Breast epithelium (tissue), 4 donors: ENCODE data around the gene LBP. TPM values are rescaled to one million over a fixed set of nuclear protein-coding genes. Genes with fewer than 3 reads are reported as not detected.

Source experiments
- DNase-seq, 2 donors: peaks; one replicate each; pipeline ENCODE4 v3.0.0-alpha.2; 2019; ENCODE audit warnings: low spot score in 2 of 2
- H3K27ac ChIP-seq, 2 donors: fragments of 200-600 bp; sonication (generic) in 1 of 2; one replicate each; pipeline ENCODE4 v1.5.1; 2016 to 2019; ENCODE audit warnings: mild to moderate bottlenecking in 1 of 2
- H3K27me3 ChIP-seq, 2 donors: fragments of 200-600 bp; sonication (generic) in 1 of 2; one replicate each; pipeline versions ENCODE4 v1.5.1 to v1.6.0; 2017 to 2019; ENCODE audit warnings: control low read depth in 1 of 2, mild to moderate bottlenecking in 1 of 2
- H3K36me3 ChIP-seq: fragments of 200-600 bp; one replicate; pipeline ENCODE4 v1.5.1; 2019
- H3K4me1 ChIP-seq, 2 donors: fragments of 200-600 bp; sonication (generic); one replicate each; pipeline ENCODE4 v1.5.1; 2016 to 2019; ENCODE audit warnings: control low read depth in 1 of 2
- H3K4me3 ChIP-seq, 3 donors: fragments of 200-600 bp; sonication (generic); 1 replicate in 2 of 3; 2 replicates in 1 of 3; pipeline ENCODE4 v1.5.1; 2016 to 2019; ENCODE audit warnings: mild to moderate bottlenecking in 3 of 3, moderate library complexity in 2 of 3
- H3K9me3 ChIP-seq, 2 donors: fragments of 200-600 bp; sonication (generic) in 1 of 2; one replicate each; pipeline ENCODE4 v1.5.1; 2016 to 2019; ENCODE audit warnings: control low read depth in 1 of 2
- POLR2A ChIP-seq: fragments of 450-650 bp; IDR thresholded peaks from one replicate; pipeline ENCODE4 v1.6.1; 2016; ENCODE audit warnings: antibody characterized with exemption, mild to moderate bottlenecking, moderate library complexity
- POLR2AphosphoS5 ChIP-seq, 3 donors: sonication (generic); formaldehyde crosslinking; IDR thresholded peaks; one replicate each; pipeline ENCODE4 v1.6.1; 2017; ENCODE audit warnings: antibody characterized with exemption in 3 of 3
- intact Hi-C: fragments of 100-400 bp; cut with DNase I; formaldehyde crosslinking; loops from one replicate; pipeline ENCODE4 v1.15.1; 2023; ENCODE audit warnings: low total_unique reads
- total RNA-seq, 3 donors: library from RNA; depleted of rRNA; stranded (reverse); fragments of >200 nt; gene quantifications; one replicate each; pipeline ENCODE4 v1.1.0, GENCODE V29; 2016
- TF ChIP-seq, protein P1 (sequence below), 3 donors: fragments of 450-650 bp; IDR thresholded peaks; one replicate each; pipeline ENCODE4 v1.5.1; 2016 to 2017; ENCODE audit warnings: antibody characterized with exemption in 3 of 3, mild to moderate bottlenecking in 3 of 3, moderate library complexity in 3 of 3

LBP gene
- total RNA-seq, 3 donors from 2014 or later = 0.73 to 15.0 (median 3.9) TPM

DNA sequence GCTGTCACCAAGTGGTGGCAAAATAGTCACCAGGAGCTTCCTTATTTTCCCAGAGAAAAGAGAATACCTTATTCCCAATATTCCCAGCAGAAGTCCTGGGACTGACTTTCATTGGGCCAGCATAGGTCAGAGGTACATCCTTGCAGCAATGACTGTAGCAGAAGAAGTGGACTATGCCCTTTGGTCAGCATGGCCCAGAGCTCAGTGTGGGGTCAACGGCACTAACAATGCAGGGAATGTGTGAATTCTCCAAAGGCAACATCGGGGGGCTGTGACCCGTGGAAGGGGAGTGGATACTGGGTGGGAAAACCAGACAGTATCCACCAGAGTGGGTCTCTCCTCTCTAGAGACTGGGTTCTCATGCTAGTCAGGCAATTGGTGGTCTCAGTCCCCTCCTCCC lies 15.6 kb upstream of the LBP start:
- Histone ChIP-seq H3K27ac (no peak overlapping the region), H3K36me3 (no peaks in the 10 kb centered on the region), H3K27me3 (no peaks in the 10 kb centered on the region), H3K4me3 (no peak overlapping the region), H3K4me1 (no peaks in the 10 kb centered on the region), H3K9me3 (no peaks in the 10 kb centered on the region)
- intact Hi-C loops = no loop called here
- TF ChIP-seq POLR2AphosphoS5 (IDR thresholded peaks at IDR 0.05) (no peak), POLR2A (no peak)
- TF ChIP-seq, protein P1, sequence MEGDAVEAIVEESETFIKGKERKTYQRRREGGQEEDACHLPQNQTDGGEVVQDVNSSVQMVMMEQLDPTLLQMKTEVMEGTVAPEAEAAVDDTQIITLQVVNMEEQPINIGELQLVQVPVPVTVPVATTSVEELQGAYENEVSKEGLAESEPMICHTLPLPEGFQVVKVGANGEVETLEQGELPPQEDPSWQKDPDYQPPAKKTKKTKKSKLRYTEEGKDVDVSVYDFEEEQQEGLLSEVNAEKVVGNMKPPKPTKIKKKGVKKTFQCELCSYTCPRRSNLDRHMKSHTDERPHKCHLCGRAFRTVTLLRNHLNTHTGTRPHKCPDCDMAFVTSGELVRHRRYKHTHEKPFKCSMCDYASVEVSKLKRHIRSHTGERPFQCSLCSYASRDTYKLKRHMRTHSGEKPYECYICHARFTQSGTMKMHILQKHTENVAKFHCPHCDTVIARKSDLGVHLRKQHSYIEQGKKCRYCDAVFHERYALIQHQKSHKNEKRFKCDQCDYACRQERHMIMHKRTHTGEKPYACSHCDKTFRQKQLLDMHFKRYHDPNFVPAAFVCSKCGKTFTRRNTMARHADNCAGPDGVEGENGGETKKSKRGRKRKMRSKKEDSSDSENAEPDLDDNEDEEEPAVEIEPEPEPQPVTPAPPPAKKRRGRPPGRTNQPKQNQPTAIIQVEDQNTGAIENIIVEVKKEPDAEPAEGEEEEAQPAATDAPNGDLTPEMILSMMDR (IDR thresholded peaks at IDR 0.05) = no peak
- DNase-seq = no peak

DNA sequence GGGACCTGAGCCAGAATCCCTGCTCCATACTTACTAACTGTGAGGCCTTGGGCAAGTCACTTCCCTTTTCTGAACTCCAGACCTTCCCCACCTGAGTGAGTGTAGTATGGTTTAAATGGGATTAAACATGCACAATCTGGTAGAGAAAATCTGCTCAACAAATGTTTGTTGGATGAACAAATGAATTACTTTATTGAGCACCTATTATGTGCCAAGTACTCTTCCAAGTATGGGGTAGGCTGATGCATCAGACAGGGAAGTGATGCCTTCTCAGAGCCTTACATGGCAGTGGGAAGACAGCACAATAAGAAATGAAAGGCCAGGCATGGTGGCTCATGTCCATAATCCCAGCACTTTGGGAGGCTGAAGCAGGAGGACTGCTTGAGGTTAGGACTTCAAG lies 15.0 kb upstream of the LBP start:
- H3K4me3 ChIP-seq = no peak overlapping the region
- no peak overlapping the region for H3K27ac ChIP-seq
- no peaks in the 10 kb centered on the region for H3K9me3 ChIP-seq
- no peak for TF ChIP-seq POLR2AphosphoS5 (IDR thresholded peaks at IDR 0.05)
- TF ChIP-seq, protein P1 (IDR thresholded peaks at IDR 0.05) = no peak
- TF ChIP-seq POLR2A = no peak
- no peaks in the 10 kb centered on the region for H3K36me3 ChIP-seq
- H3K4me1 ChIP-seq = no peaks in the 10 kb centered on the region
- DNase-seq = no peak
- no peaks in the 10 kb centered on the region for H3K27me3 ChIP-seq
- intact Hi-C loops = no loop called here

DNA sequence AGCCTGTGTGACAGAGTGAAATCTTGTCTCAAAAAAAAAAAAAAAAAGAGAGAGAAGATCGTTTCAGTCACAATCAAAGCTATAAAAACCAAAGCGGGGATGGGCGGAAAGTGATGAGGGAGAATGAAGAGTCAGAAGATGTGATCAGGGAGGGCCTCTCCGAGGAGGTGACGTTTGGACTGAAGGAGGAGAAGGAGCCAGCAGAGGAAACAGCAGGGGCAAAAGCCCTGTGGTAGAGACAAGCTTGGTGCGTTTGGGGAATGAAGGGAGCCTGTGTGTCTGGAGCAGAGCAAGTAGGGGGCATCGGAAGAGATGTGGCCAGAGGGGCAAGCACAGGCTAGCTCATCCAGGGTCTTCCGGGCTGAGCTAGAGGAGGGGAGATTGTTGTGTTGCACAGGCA lies 14.5 kb upstream of the LBP start:
- intact Hi-C loops = no loop called here
- TF ChIP-seq POLR2A = no peak
- Histone ChIP-seq H3K27me3 (no peaks in the 10 kb centered on the region), H3K4me1 (no peaks in the 10 kb centered on the region), H3K4me3 (no peak overlapping the region), H3K27ac (no peak overlapping the region), H3K36me3 (no peaks in the 10 kb centered on the region), H3K9me3 (no peaks in the 10 kb centered on the region)
- DNase-seq = no peak

DNA sequence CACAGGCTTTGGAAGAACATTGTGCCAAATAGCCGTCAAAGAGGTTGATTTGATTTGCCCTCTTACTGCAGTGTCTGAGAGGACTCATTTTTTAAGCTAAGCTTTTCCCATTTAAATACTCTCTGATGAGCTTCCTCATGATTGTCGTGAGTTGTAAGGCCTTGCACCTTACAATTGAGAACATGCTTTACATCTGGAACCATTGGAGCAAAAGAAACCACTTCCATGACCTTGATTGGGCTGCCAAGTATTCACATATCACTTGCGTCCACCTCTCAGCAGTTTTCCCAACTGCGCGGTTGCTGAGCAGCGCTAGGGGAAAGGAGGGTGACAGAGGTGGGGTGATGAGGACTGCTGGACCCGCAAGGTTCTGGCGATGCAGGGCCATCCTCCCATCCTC lies 12.3 kb upstream of the LBP start:
- no peaks in the 10 kb centered on the region for H3K4me1 ChIP-seq
- intact Hi-C loops = no loop called here
- TF ChIP-seq POLR2AphosphoS5 (IDR thresholded peaks at IDR 0.05) (no peak), POLR2A (no peak)
- TF ChIP-seq, protein P1 (IDR thresholded peaks at IDR 0.05) = no peak
- no peaks in the 10 kb centered on the region for H3K27me3 ChIP-seq
- peaks cover 4 to 5% of the 10 kb centered on the region in 2 donors for H3K9me3 ChIP-seq
- no peak for DNase-seq
- no peak overlapping the region for H3K27ac ChIP-seq
- H3K4me3 ChIP-seq = no peak overlapping the region
- H3K36me3 ChIP-seq = no peaks in the 10 kb centered on the region

DNA sequence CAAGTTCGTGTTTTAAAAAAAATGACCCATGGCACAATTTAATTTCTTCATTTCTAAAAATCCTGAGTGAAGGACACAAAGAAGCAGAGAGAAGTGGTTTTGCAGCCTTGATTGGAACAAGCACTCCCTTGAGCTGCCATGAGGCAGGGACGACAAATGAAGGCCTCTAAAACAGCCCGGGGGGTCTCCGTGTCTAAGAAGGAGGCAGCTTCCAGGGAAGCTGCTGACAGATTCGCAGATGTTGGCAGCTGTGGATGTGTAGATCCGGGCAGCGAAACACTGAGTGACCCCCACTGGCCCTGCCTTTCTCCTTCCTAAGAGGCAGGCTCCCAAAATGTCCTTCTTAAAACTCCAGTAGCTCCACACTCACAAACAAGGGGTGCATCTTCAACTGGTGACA lies 9.6 kb upstream of the LBP start:
- H3K9me3 ChIP-seq = peaks cover 4 to 5% of the 10 kb centered on the region in 2 donors
- intact Hi-C loops = no loop called here
- DNase-seq = no peak
- no peak overlapping the region for H3K27ac ChIP-seq
- no peaks in the 10 kb centered on the region for H3K4me1 ChIP-seq
- TF ChIP-seq POLR2AphosphoS5 (IDR thresholded peaks at IDR 0.05) (no peak), POLR2A (no peak)
- TF ChIP-seq, protein P1 (IDR thresholded peaks at IDR 0.05) = no peak
- H3K4me3 ChIP-seq = no peak overlapping the region
- H3K27me3 ChIP-seq = no peaks in the 10 kb centered on the region
- no peaks in the 10 kb centered on the region for H3K36me3 ChIP-seq

DNA sequence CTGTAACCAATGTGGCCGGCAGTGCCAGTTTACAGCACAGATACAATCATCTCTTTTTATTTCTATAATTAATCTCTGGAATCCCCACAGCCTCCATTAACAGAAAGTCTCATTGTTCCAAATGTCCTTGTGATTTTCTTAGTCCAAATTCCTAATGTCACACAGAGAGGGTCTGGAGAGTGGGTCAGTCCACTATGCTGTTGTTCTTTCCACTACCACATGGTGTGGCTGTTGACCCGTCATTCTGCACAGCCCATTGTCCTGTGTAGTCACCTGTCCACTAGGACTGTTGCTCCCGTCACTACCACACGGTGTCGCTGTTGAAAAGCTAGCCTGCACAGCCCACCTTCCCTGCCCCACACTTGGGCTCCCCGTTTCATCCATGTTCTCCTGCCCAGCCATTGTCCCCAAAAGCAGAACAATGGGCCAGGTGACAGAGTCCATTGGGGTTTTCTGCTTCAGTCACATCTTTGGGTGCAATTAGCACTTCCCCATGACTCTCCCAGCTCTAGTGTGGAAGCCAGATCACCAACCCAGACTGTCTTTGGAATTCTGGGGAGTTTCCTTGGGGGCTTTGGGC lies 8.6 kb upstream of the LBP start:
- Histone ChIP-seq H3K27me3 (no peaks in the 10 kb centered on the region), H3K9me3 (peaks cover 4 to 5% of the 10 kb centered on the region in 2 donors), H3K4me3 (no peak overlapping the region), H3K27ac (no peak overlapping the region), H3K36me3 (no peaks in the 10 kb centered on the region), H3K4me1 (no peaks in the 10 kb centered on the region)
- no peak for DNase-seq
- intact Hi-C loops = no loop called here
- TF ChIP-seq POLR2AphosphoS5 (IDR thresholded peaks at IDR 0.05) = no peak
- TF ChIP-seq, protein P1 (IDR thresholded peaks at IDR 0.05) = peak in 1 of 3 donors; percentile 29
- TF ChIP-seq POLR2A = no peak
